GM23338 (cell line): ENCODE measurements around the gene SCYGR6. TPM values are rescaled to one million over a fixed set of nuclear protein-coding genes. Genes with fewer than 3 reads are reported as not detected.

Experiments used
- ATAC-seq: fragments of 200-7000 bp; cut with Tn5 transposase; 3 replicates; pipeline ENCODE4 v1.9.1; 2020
- DNase-seq: peaks from one replicate; pipeline ENCODE4 v3.0.0-alpha.2; 2015; ENCODE audit warnings: low spot score
- H2AFZ ChIP-seq: fragments of 200-600 bp; sonication (generic); 2 replicates; pipeline ENCODE4 v1.8.0; 2016; ENCODE audit warnings: antibody characterized with exemption, mild to moderate bottlenecking, moderate library complexity
- H3F3A ChIP-seq: fragments of 200-600 bp; sonication (generic); replicated peaks from 2 replicates; pipeline ENCODE4 v1.8.0; 2017; ENCODE audit warnings: antibody characterized with exemption, mixed run types, low read depth
- H3K27ac ChIP-seq: fragments of 200-600 bp; sonication (generic); 2 replicates; pipeline ENCODE4 v1.6.1; 2016; ENCODE audit warnings: low read depth
- H3K27me3 ChIP-seq: fragments of 200-600 bp; sonication (generic); 2 replicates; pipeline ENCODE4 v1.8.0; 2016; ENCODE audit warnings: mild to moderate bottlenecking, mixed run types, moderate library complexity; ENCODE audit not compliant: insufficient read depth
- H3K36me3 ChIP-seq: fragments of 200-600 bp; sonication (generic); 2 replicates; pipeline ENCODE4 v1.8.0; 2016; ENCODE audit warnings: mild to moderate bottlenecking; ENCODE audit not compliant: insufficient read depth
- H3K4me1 ChIP-seq: fragments of 200-600 bp; sonication (generic); 2 replicates; pipeline ENCODE4 v1.8.0; 2016; ENCODE audit warnings: mild to moderate bottlenecking, moderate library complexity; ENCODE audit not compliant: insufficient read depth
- H3K4me2 ChIP-seq: fragments of 200-600 bp; sonication (generic); 2 replicates; pipeline ENCODE4 v1.7.1; 2017; ENCODE audit warnings: mixed run types
- H3K4me3 ChIP-seq: fragments of 200-600 bp; sonication (generic); 2 replicates; pipeline ENCODE4 v1.6.1; 2016; ENCODE audit warnings: mixed run types
- H3K79me2 ChIP-seq: fragments of 200-600 bp; sonication (generic); replicated peaks from 2 replicates; pipeline ENCODE4 v1.8.0; 2017; ENCODE audit warnings: mild to moderate bottlenecking; ENCODE audit not compliant: insufficient read depth
- H3K9me2 ChIP-seq: fragments of 200-600 bp; sonication (generic); 2 replicates; pipeline ENCODE4 v1.8.0; 2017; ENCODE audit not compliant: insufficient read depth
- H4K20me1 ChIP-seq: fragments of 200-600 bp; sonication (generic); replicated peaks from 2 replicates; pipeline ENCODE4 v1.8.0; 2017; ENCODE audit warnings: mild to moderate bottlenecking; ENCODE audit not compliant: insufficient read depth
- H3K27ac Mint-ChIP-seq: 2 replicates; pipeline ENCODE4 v1.8.0; 2020; ENCODE audit warnings: inconsistent platforms, mild to moderate bottlenecking, moderate library complexity, mixed read lengths
- H3K27me3 Mint-ChIP-seq: 3 replicates; pipeline ENCODE4 v1.8.0; 2022; ENCODE audit warnings: low read depth, mild to moderate bottlenecking, moderate library complexity, mixed read lengths, inconsistent platforms; ENCODE audit not compliant: insufficient read depth, poor library complexity
- H3K36me3 Mint-ChIP-seq: 3 replicates; pipeline ENCODE4 v1.8.0; 2021; ENCODE audit warnings: low read depth, mild to moderate bottlenecking, inconsistent platforms, moderate library complexity, mixed read lengths
- H3K4me1 Mint-ChIP-seq: 3 replicates; pipeline ENCODE4 v1.8.0; 2020; ENCODE audit warnings: mild to moderate bottlenecking, inconsistent platforms, mixed read lengths
- H3K4me3 Mint-ChIP-seq: 3 replicates; pipeline ENCODE4 v1.8.0; 2021; ENCODE audit warnings: moderate library complexity, mild to moderate bottlenecking, inconsistent platforms, mixed read lengths
- H3K9me3 Mint-ChIP-seq: 3 replicates; pipeline ENCODE4 v1.8.0; 2020; ENCODE audit warnings: moderate library complexity, mild to moderate bottlenecking, inconsistent platforms, mixed read lengths
- CREB1 ChIP-seq: fragments of 250-450 bp; sonication (Bioruptor Pico); IDR thresholded peaks from 2 replicates; pipeline ENCODE4 v1.5.0; 2020; ENCODE audit warnings: low read depth, mild to moderate bottlenecking, moderate library complexity
- EZH2phosphoT487 ChIP-seq: fragments of 200-600 bp; sonication (generic); IDR thresholded peaks from one replicate; pipeline ENCODE4 v1.8.1; 2018; ENCODE audit warnings: antibody characterized with exemption; ENCODE audit not compliant: unreplicated experiment
- NANOG ChIP-seq: IDR thresholded peaks from 2 replicates; pipeline ENCODE4 v1.6.1; 2016; ENCODE audit warnings: antibody characterized with exemption, borderline replicate concordance
- POLR2AphosphoS5 ChIP-seq: IDR thresholded peaks from 2 replicates; pipeline ENCODE4 v1.6.1; 2016; ENCODE audit warnings: antibody characterized with exemption, low read depth
- STAT1 ChIP-seq: IDR thresholded peaks from one replicate; pipeline ENCODE4 v1.6.1; 2016; ENCODE audit warnings: antibody characterized with exemption; ENCODE audit not compliant: unreplicated experiment
- ZNF331 ChIP-seq: fragments of 250-450 bp; sonication (Bioruptor Pico); IDR thresholded peaks from 2 replicates; pipeline ENCODE4 v1.5.0; 2020; ENCODE audit warnings: low read depth, mild to moderate bottlenecking, moderate library complexity
- polyA plus RNA-seq: library from polyadenylated mRNA; unstranded; fragments of >200 nt; fragmentation: Nextera tagmentation; extraction: Ambion mirVana; gene quantifications from 2 replicates; pipeline ENCODE4 v1.2.1, GENCODE V29; 2016
- total RNA-seq: library from RNA; depleted of rRNA; stranded (reverse); fragments of >200 nt; shearing (Covaris generic); gene quantifications from 2 replicates; pipeline ENCODE4 v1.2.3, GENCODE V29; 2014
- TF ChIP-seq, protein P1 (sequence below): fragments of 250-450 bp; sonication (Bioruptor Pico); IDR thresholded peaks from 2 replicates; pipeline ENCODE4 v1.5.0; 2020; ENCODE audit warnings: mild to moderate bottlenecking, moderate library complexity
- TF ChIP-seq, protein P2 (sequence below), 2 experiments: fragments of 200-600 bp in 1 of 2; sonication (generic) in 1 of 2; conservative IDR thresholded peaks; 2 replicates each; pipeline versions ENCODE4 v1.5.1 to v1.6.1; 2016 to 2017; ENCODE audit warnings: antibody characterized with exemption in 2 of 2, low read depth in 2 of 2, mild to moderate bottlenecking in 2 of 2, moderate library complexity in 1 of 2
- TF ChIP-seq, protein P3 (sequence below): IDR thresholded peaks from 2 replicates; pipeline ENCODE4 v1.6.1; 2016; ENCODE audit warnings: antibody characterized with exemption

The SCYGR6 gene
- total and polyA plus RNA-seq, 2 experiments from 2014 or later = not detected

- Mint-ChIP-seq H3K9me3 (no peaks in the 10 kb centered on the region), H3K4me3 (no peak overlapping the region), H3K4me1 (peaks cover 22% of the 10 kb centered on the region), H3K27me3 (peaks cover 10% of the 10 kb centered on the region), H3K36me3 (no peaks in the 10 kb centered on the region; the same call in 2 of the 3 replicates), H3K27ac (no peak overlapping the region)
- Histone ChIP-seq H2AFZ (no peak overlapping the region), H3K9me2 (no peaks in the 10 kb centered on the region), H3K27ac (no peak overlapping the region), H3K4me3 (no peak overlapping the region), H3K4me2 (no peak overlapping the region), H3K27me3 (no peaks in the 10 kb centered on the region), H3K79me2 (no peaks in the 10 kb centered on the region), H4K20me1 (no peaks in the 10 kb centered on the region), H3K36me3 (no peaks in the 10 kb centered on the region; the same call in 1 of the 2 replicates), H3F3A (no peaks in the 10 kb centered on the region), H3K4me1 (peaks cover 10% of the 10 kb centered on the region; the same call in 1 of the 2 replicates)
- DNase-seq (no peak), ATAC-seq (no peak)
- TF ChIP-seq EZH2phosphoT487 = no peak
Observed at GRCh38 chr2:227761740-227762476, 37.4 kb upstream of the SCYGR6 start.

DNA sequence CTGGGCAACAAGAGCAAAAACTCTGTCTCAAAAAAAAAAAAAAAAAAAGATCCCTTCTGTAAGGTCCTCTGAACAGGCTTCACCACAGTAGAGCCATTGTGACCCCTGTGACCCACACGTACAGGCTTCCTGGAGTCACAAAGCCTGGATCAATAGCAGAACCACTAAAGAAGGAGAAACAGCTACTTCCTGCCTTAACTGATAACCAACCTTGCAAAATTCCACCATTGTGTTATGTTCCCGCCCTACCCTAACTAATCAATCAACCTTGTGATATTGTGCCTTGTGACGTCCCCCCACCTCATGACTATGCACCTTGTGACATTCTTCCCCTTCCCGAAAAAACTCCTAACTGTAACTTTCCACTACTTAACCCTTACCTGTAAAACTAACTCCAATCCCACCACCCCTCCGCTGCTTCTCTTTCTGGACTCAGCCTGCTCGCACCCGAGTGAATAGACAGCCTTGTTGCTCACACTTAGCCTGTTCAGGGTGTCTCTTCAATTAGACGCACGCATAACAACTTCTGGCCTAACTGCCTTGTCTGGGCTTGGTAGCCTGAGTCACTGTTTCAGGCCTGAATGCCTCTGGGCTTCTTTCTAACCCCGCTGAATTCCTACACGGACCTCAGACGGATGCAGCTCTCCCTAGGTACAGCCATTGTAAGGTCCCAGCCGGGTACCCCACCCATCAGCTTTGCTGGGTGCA, 35.0 kb upstream of the SCYGR6 start:
- H3K36me3 ChIP-seq = no peaks in the 10 kb centered on the region; the same call in 1 of the 2 replicates
- peaks cover 25% of the 10 kb centered on the region for H3K4me1 Mint-ChIP-seq
- no peak overlapping the region for H3K4me3 ChIP-seq
- peaks cover 10% of the 10 kb centered on the region for H3K27me3 Mint-ChIP-seq
- ATAC-seq (peak; percentile 31), DNase-seq (peak; percentile 32)
- H3K27me3 ChIP-seq = no peaks in the 10 kb centered on the region
- H3F3A ChIP-seq = no peaks in the 10 kb centered on the region
- H3K9me3 Mint-ChIP-seq = peaks cover 2% of the 10 kb centered on the region; the same call in 1 of the 3 replicates
- H3K27ac Mint-ChIP-seq = peak overlapping the region; percentile 9
- H3K79me2 ChIP-seq = no peaks in the 10 kb centered on the region
- H4K20me1 ChIP-seq = no peaks in the 10 kb centered on the region
- peak overlapping the region; percentile 72 for H2AFZ ChIP-seq
- no peak overlapping the region for H3K4me2 ChIP-seq
- H3K36me3 Mint-ChIP-seq = peaks cover 6% of the 10 kb centered on the region; the same call in 2 of the 3 replicates
- H3K9me2 ChIP-seq = no peaks in the 10 kb centered on the region
- peaks cover 10% of the 10 kb centered on the region; the same call in 1 of the 2 replicates for H3K4me1 ChIP-seq
- no peak overlapping the region for H3K4me3 Mint-ChIP-seq
- H3K27ac ChIP-seq = no peak overlapping the region; the same call in 1 of the 2 replicates
- TF ChIP-seq ZNF331 (CRISPR knock-in tag) (no peak), CREB1 (CRISPR knock-in tag) (no peak), POLR2AphosphoS5 (no peak), STAT1 (no peak), NANOG (no peak), EZH2phosphoT487 (no peak)
- TF ChIP-seq, protein P1, sequence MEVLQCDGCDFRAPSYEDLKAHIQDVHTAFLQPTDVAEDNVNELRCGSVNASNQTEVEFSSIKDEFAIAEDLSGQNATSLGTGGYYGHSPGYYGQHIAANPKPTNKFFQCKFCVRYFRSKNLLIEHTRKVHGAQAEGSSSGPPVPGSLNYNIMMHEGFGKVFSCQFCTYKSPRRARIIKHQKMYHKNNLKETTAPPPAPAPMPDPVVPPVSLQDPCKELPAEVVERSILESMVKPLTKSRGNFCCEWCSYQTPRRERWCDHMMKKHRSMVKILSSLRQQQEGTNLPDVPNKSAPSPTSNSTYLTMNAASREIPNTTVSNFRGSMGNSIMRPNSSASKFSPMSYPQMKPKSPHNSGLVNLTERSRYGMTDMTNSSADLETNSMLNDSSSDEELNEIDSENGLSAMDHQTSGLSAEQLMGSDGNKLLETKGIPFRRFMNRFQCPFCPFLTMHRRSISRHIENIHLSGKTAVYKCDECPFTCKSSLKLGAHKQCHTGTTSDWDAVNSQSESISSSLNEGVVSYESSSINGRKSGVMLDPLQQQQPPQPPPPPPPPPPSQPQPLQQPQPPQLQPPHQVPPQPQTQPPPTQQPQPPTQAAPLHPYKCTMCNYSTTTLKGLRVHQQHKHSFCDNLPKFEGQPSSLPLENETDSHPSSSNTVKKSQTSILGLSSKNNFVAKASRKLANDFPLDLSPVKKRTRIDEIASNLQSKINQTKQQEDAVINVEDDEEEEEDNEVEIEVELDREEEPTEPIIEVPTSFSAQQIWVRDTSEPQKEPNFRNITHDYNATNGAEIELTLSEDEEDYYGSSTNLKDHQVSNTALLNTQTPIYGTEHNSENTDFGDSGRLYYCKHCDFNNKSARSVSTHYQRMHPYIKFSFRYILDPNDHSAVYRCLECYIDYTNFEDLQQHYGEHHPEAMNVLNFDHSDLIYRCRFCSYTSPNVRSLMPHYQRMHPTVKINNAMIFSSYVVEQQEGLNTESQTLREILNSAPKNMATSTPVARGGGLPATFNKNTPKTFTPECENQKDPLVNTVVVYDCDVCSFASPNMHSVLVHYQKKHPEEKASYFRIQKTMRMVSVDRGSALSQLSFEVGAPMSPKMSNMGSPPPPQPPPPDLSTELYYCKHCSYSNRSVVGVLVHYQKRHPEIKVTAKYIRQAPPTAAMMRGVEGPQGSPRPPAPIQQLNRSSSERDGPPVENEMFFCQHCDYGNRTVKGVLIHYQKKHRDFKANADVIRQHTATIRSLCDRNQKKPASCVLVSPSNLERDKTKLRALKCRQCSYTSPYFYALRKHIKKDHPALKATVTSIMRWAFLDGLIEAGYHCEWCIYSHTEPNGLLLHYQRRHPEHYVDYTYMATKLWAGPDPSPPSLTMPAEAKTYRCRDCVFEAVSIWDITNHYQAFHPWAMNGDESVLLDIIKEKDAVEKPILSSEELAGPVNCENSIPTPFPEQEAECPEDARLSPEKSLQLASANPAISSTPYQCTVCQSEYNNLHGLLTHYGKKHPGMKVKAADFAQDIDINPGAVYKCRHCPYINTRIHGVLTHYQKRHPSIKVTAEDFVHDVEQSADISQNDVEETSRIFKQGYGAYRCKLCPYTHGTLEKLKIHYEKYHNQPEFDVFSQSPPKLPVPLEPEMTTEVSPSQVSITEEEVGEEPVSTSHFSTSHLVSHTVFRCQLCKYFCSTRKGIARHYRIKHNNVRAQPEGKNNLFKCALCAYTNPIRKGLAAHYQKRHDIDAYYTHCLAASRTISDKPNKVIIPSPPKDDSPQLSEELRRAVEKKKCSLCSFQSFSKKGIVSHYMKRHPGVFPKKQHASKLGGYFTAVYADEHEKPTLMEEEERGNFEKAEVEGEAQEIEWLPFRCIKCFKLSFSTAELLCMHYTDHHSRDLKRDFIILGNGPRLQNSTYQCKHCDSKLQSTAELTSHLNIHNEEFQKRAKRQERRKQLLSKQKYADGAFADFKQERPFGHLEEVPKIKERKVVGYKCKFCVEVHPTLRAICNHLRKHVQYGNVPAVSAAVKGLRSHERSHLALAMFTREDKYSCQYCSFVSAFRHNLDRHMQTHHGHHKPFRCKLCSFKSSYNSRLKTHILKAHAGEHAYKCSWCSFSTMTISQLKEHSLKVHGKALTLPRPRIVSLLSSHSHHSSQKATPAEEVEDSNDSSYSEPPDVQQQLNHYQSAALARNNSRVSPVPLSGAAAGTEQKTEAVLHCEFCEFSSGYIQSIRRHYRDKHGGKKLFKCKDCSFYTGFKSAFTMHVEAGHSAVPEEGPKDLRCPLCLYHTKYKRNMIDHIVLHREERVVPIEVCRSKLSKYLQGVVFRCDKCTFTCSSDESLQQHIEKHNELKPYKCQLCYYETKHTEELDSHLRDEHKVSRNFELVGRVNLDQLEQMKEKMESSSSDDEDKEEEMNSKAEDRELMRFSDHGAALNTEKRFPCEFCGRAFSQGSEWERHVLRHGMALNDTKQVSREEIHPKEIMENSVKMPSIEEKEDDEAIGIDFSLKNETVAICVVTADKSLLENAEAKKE = no peak
- TF ChIP-seq, protein P2, sequence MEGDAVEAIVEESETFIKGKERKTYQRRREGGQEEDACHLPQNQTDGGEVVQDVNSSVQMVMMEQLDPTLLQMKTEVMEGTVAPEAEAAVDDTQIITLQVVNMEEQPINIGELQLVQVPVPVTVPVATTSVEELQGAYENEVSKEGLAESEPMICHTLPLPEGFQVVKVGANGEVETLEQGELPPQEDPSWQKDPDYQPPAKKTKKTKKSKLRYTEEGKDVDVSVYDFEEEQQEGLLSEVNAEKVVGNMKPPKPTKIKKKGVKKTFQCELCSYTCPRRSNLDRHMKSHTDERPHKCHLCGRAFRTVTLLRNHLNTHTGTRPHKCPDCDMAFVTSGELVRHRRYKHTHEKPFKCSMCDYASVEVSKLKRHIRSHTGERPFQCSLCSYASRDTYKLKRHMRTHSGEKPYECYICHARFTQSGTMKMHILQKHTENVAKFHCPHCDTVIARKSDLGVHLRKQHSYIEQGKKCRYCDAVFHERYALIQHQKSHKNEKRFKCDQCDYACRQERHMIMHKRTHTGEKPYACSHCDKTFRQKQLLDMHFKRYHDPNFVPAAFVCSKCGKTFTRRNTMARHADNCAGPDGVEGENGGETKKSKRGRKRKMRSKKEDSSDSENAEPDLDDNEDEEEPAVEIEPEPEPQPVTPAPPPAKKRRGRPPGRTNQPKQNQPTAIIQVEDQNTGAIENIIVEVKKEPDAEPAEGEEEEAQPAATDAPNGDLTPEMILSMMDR (conservative IDR thresholded peaks at IDR 0.05; ENCODE audit: low read depth in 2 of 2) = no peak
- TF ChIP-seq, protein P3, sequence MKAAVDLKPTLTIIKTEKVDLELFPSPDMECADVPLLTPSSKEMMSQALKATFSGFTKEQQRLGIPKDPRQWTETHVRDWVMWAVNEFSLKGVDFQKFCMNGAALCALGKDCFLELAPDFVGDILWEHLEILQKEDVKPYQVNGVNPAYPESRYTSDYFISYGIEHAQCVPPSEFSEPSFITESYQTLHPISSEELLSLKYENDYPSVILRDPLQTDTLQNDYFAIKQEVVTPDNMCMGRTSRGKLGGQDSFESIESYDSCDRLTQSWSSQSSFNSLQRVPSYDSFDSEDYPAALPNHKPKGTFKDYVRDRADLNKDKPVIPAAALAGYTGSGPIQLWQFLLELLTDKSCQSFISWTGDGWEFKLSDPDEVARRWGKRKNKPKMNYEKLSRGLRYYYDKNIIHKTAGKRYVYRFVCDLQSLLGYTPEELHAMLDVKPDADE = no peak
